Activated T-cell treated with anti-CD3 and anti-CD28 coated beads, Interleukin-2, amount 50 U/mL, for 24 hours (primary cell): ENCODE data around the gene KCNE1.
A peak's percentile ranks its signal among the peaks of the same experiment; 100 is the strongest.
"Not testable (repeated sequence)": the region's sequence is repeated elsewhere in the genome, so short reads cannot be mapped to it uniquely, and the experiment has no call there.

Experiments used
- DNase-seq: peaks from one replicate; pipeline ENCODE4 v3.0.0-alpha.2; 2020
- H3K27ac Mint-ChIP-seq: 2 replicates; pipeline ENCODE4 v1.8.0; 2020; ENCODE audit warnings: mild to moderate bottlenecking, mixed read lengths
- H3K27me3 Mint-ChIP-seq: 2 replicates; pipeline ENCODE4 v1.8.0; 2020; ENCODE audit warnings: mixed read lengths
- H3K36me3 Mint-ChIP-seq: 2 replicates; pipeline ENCODE4 v1.8.0; 2020; ENCODE audit warnings: low read depth, mixed read lengths
- H3K4me1 Mint-ChIP-seq: 2 replicates; pipeline ENCODE4 v1.8.0; 2020; ENCODE audit warnings: low read depth, mixed read lengths
- H3K4me3 Mint-ChIP-seq: 2 replicates; pipeline ENCODE4 v1.8.0; 2020; ENCODE audit warnings: mild to moderate bottlenecking, moderate library complexity, mixed read lengths
- H3K9me3 Mint-ChIP-seq: 2 replicates; pipeline ENCODE4 v1.8.0; 2020; ENCODE audit warnings: mixed read lengths

KCNE1 gene

DNA sequence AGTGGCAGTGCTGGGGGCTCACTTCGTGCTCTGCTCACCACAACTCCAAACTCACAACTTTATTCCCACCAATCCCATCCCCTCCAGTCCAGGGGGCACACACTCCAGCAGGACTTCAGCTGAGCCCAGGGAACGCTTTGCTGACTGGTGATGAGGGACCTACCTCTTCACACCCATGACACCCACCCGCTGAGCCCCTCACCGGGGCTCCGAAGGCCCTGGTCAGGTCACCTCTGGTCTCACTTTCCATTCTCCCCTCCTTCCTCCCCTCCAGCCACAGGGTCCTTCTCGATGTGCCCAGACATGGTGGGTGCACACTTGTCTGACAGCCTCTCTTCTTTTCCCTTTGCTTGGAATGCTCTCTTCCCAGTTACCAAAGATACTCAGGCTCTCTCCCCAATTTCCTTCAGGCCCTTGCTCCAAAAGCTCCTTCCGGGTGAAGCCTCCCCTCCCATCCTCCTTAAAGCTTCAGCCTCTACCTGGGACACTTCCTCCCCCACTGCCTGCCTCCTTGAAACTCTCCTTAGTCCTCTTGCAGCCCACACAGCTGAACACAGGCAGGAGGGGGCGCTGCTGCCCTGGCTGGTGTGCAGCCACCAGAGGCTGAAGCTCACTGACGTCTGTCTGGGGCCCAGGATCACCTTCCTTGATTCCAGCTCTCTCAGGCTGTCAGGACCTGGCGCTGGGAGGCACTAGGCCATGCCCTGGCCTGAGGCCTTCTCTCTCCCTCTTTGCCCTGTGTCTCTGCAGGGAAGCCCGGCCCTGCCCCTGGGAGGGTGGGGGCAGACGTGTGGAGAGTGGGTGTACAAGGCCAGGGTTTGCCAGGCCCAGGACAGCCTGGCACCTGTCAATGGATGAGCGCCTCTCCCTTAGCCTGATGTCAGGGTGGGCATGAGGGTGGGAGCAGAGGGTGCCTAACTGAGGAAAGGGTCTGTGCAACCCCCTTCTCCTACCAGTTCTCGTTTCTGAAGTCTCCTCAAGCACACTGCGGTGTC is 1.6 kb downstream of the KCNE1 start:
- H3K36me3 Mint-ChIP-seq = no peaks in the 10 kb centered on the region
- no peaks in the 10 kb centered on the region for H3K9me3 Mint-ChIP-seq
- no peak overlapping the region for H3K27ac Mint-ChIP-seq
- DNase-seq = peak; percentile 66
- no peaks in the 10 kb centered on the region for H3K4me1 Mint-ChIP-seq
- H3K4me3 Mint-ChIP-seq = no peak overlapping the region
- peaks cover 7% of the 10 kb centered on the region for H3K27me3 Mint-ChIP-seq

- H3K36me3 Mint-ChIP-seq = no peaks in the 10 kb centered on the region
- no peak overlapping the region for H3K27ac Mint-ChIP-seq
- no peaks in the 10 kb centered on the region for H3K9me3 Mint-ChIP-seq
- H3K27me3 Mint-ChIP-seq = peaks cover 12% of the 10 kb centered on the region
- no peak for DNase-seq
- H3K4me3 Mint-ChIP-seq = no peak overlapping the region
- peaks cover 2% of the 10 kb centered on the region for H3K4me1 Mint-ChIP-seq
Observed at GRCh38 chr21:34509151-34509550, 2.9 kb downstream of the KCNE1 start.

DNA sequence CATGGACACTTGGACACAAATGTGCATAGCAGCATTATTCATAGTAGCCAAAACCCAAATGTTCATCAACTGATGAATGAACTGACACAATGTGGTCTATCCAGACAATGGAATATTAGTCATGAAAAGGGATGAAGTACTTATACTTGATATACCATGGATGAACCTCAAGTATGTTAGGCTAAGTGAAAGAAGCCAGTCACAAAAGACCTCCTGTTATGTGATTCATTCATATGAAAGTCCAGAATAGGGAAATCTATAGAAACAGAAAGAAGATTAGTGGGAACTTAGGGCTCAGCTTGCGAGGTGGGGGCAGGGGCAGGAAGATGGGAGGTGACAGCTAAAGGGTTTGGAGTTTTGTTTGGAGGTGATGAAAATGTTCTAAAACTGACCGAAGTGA is 7.4 kb downstream of the KCNE1 start:
- Mint-ChIP-seq H3K4me1 (peaks cover 2% of the 10 kb centered on the region), H3K36me3 (no peaks in the 10 kb centered on the region), H3K9me3 (no peaks in the 10 kb centered on the region), H3K27me3 (peaks cover 41% of the 10 kb centered on the region), H3K4me3 (no peak overlapping the region), H3K27ac (no peak overlapping the region)
- no peak for DNase-seq

DNA sequence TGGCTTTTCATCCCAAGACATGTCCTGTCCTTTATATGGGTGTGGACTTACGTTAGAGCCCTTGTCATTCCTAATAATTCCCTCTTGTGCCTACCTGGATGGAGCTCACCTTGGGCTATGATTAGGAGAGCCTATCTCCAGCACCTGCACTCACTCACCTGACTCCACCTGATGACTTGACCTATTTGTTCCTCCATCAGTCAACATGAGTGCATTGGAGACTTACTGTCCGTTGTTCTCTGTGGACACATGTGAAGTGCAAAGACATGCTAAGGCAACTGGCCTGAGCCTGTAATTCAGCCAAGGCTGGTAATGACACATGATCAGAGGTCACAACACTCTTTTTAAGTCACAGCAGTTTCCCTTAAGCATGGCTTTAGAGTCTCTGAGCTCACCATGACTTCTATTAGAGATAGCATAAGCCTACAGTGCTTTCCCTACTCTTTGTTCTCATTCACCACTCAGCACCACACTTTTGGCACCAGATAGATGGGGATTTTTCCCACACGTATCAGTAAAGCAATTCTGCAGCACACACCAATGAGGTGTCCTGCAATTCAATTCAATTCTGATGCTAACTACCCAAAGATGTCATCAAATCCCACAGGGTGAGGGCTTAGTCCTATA is 9.4 kb downstream of the KCNE1 start:
- Mint-ChIP-seq H3K27me3 (peaks cover 56% of the 10 kb centered on the region), H3K27ac (no peak overlapping the region), H3K9me3 (peaks cover 12% of the 10 kb centered on the region), H3K4me1 (peaks cover 2% of the 10 kb centered on the region), H3K4me3 (no peak overlapping the region), H3K36me3 (no peaks in the 10 kb centered on the region)
- DNase-seq = no peak

DNA sequence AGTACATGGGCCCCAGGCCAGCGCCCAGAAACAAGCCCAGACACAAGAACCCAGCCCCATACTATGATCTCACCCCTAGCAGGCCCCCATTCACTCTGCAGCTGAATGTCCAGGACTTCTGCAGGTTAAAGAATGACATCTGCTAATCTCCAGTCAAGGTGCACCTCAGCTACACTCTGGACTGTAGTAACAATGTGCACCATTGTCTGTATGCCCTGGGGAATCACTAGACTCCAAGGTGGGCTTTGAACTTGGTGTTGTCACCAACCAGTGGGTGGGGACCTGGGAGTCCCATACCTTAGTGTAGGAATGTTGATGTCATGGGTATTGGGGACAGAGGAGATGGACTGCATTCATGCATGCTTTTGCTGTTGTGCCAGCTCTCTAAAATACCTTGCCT is 10.3 kb downstream of the KCNE1 start:
- no peak overlapping the region for H3K4me3 Mint-ChIP-seq
- peaks cover 53% of the 10 kb centered on the region for H3K27me3 Mint-ChIP-seq
- no peaks in the 10 kb centered on the region for H3K36me3 Mint-ChIP-seq
- H3K27ac Mint-ChIP-seq = no peak overlapping the region
- no peak for DNase-seq
- H3K4me1 Mint-ChIP-seq = peaks cover 2% of the 10 kb centered on the region
- H3K9me3 Mint-ChIP-seq = peaks cover 20% of the 10 kb centered on the region

GRCh38 chr21:34500191-34500590 is 11.8 kb downstream of the KCNE1 start:
- Mint-ChIP-seq H3K27me3 (peaks cover 54% of the 10 kb centered on the region), H3K4me1 (peaks cover 2% of the 10 kb centered on the region), H3K4me3 (no peak overlapping the region), H3K9me3 (peaks cover 30% of the 10 kb centered on the region), H3K36me3 (no peaks in the 10 kb centered on the region), H3K27ac (no peak overlapping the region)
- no peak for DNase-seq

GRCh38 chr21:34499116-34499515 is 12.9 kb downstream of the KCNE1 start:
- Mint-ChIP-seq H3K36me3 (no peaks in the 10 kb centered on the region), H3K4me1 (no peaks in the 10 kb centered on the region), H3K27me3 (peaks cover 48% of the 10 kb centered on the region), H3K9me3 (peaks cover 30% of the 10 kb centered on the region), H3K4me3 (no peak overlapping the region), H3K27ac (no peak overlapping the region)
- DNase-seq = no peak

DNA sequence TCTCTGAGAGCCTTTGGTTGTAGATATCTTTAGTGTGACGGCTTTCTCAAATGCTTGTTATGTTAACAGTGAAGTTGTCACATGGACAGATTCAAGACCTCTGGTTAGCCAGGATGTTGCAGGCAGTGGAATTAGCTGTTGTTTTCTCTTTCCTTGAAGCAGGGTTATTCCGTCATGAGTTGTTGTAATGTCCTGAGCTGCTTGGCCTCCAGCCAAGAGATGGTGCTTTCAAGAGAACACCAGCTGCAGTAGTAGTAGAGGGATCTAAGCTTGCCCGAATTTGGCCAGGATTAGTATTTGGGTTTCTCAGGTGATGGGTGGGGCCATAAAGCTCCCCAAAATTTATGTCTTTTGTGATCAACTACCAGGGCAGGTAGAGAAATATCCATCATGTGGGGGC is 13.4 kb downstream of the KCNE1 start:
- H3K9me3 Mint-ChIP-seq = peaks cover 30% of the 10 kb centered on the region
- no peaks in the 10 kb centered on the region for H3K36me3 Mint-ChIP-seq
- H3K4me1 Mint-ChIP-seq = no peaks in the 10 kb centered on the region
- no peak for DNase-seq
- H3K27ac Mint-ChIP-seq = no peak overlapping the region
- H3K4me3 Mint-ChIP-seq = no peak overlapping the region
- peaks cover 43% of the 10 kb centered on the region for H3K27me3 Mint-ChIP-seq

DNA sequence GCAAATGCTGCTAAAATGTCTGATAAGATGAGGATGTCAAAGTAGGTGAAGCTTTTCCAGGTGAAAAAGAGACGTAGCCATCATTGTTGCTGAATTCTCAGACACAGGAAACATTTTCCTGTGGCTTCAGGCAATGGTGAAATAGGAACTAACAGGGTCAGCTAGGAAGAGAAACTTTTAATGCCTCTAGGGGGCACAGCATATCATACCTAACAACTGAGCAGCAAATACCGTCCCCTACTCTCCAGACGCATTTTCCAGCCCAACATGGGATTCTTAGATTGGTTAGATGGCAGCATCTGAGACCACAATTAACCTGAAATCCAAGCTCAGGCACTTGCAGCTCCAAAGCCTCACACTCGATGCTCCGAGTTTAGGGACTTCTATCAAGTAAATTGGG is 28.2 kb downstream of the KCNE1 start:
- not testable (repeated sequence) for H3K27ac Mint-ChIP-seq, H3K9me3 Mint-ChIP-seq, H3K36me3 Mint-ChIP-seq, DNase-seq, H3K4me1 Mint-ChIP-seq, H3K4me3 Mint-ChIP-seq, H3K27me3 Mint-ChIP-seq

- H3K36me3 Mint-ChIP-seq, H3K27me3 Mint-ChIP-seq, DNase-seq, H3K9me3 Mint-ChIP-seq, H3K4me3 Mint-ChIP-seq, H3K4me1 Mint-ChIP-seq, H3K27ac Mint-ChIP-seq: not testable (repeated sequence)
Observed at GRCh38 chr21:34483435-34483834, 28.6 kb downstream of the KCNE1 start.

DNA sequence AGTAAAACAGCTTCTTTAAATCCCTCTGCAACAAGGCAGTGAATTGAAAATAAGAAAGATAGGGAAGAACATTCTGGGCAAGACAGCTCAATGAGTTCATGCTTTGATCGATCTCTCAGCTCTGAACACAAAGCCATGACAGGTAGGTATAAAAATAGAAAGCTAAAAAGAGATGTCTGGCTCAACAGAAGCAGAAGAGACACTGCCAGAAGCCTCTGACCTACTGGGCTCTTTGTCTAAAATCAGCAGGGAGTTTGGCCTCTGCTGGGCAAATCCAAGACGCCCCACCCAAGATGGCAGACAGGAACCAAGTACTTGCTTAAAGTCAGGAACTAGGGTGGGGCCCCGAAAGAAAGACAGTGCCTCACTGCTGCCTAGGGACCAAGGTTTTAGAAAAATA is 44.7 kb downstream of the KCNE1 start:
- H3K9me3 Mint-ChIP-seq, H3K27ac Mint-ChIP-seq, H3K4me3 Mint-ChIP-seq, H3K27me3 Mint-ChIP-seq, H3K4me1 Mint-ChIP-seq, H3K36me3 Mint-ChIP-seq, DNase-seq: not testable (repeated sequence)

- H3K4me1 Mint-ChIP-seq, H3K36me3 Mint-ChIP-seq, H3K27me3 Mint-ChIP-seq, DNase-seq, H3K9me3 Mint-ChIP-seq, H3K4me3 Mint-ChIP-seq, H3K27ac Mint-ChIP-seq: not testable (repeated sequence)
Observed at GRCh38 chr21:34459426-34459825, 52.6 kb downstream of the KCNE1 start.

- DNase-seq, H3K4me1 Mint-ChIP-seq, H3K4me3 Mint-ChIP-seq, H3K27ac Mint-ChIP-seq, H3K9me3 Mint-ChIP-seq, H3K36me3 Mint-ChIP-seq, H3K27me3 Mint-ChIP-seq: not testable (repeated sequence)
Observed at GRCh38 chr21:34458266-34458665, 53.7 kb downstream of the KCNE1 start.

DNA sequence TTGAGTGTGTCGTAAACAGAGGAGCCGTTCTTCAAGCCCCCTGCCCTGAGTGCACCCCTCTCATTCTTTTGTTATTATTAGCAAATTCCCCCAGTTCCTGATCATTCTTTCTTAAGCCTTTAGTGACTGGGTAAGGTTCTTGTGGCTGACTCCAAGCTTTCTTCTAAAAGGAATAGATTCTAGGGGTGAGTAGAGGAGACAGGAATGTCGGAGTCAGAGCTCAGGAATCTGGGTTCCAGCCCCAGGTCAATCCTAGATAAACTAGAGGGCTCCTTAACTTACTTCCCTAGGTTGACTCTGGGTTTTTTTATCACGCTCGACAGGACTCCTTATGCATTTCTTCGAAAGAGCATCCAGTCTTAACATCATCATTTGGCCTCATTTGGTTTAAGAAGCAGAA is 55.8 kb downstream of the KCNE1 start:
- H3K36me3 Mint-ChIP-seq = not testable (repeated sequence)

GRCh38 chr21:34455628-34456027 is 56.4 kb downstream of the KCNE1 start:
- not testable (repeated sequence) for DNase-seq, H3K27me3 Mint-ChIP-seq, H3K4me1 Mint-ChIP-seq, H3K9me3 Mint-ChIP-seq, H3K4me3 Mint-ChIP-seq, H3K36me3 Mint-ChIP-seq, H3K27ac Mint-ChIP-seq

More for the DNA sequence above, 55.8 kb downstream of the KCNE1 start:
- not testable (repeated sequence) for H3K9me3 Mint-ChIP-seq, H3K4me3 Mint-ChIP-seq, H3K27ac Mint-ChIP-seq, H3K27me3 Mint-ChIP-seq, H3K4me1 Mint-ChIP-seq, DNase-seq
